IPS DF 6.9 (cell line): ENCODE data around the gene TRAF3IP1.

Experiments used
- DNase-seq: peaks from one replicate; pipeline ENCODE4 v3.0.0-alpha.2; 2013; ENCODE audit warnings: low read depth, low spot score
- H3K27ac ChIP-seq: one replicate; pipeline ENCODE4 v1.5.1; 2013; ENCODE audit warnings: low read length, control low read depth
- H3K27me3 ChIP-seq: 2 replicates; pipeline ENCODE4 v1.6.1; 2013; ENCODE audit warnings: mild to moderate bottlenecking, low read length; ENCODE audit not compliant: control insufficient read depth, insufficient read depth
- H3K36me3 ChIP-seq: 2 replicates; pipeline ENCODE4 v1.6.1; 2013; ENCODE audit warnings: low read length; ENCODE audit not compliant: control insufficient read depth, insufficient read depth
- H3K4me1 ChIP-seq: 2 replicates; pipeline ENCODE4 v1.6.1; 2013; ENCODE audit warnings: low read length; ENCODE audit not compliant: control insufficient read depth, insufficient read depth
- H3K4me3 ChIP-seq: 2 replicates; pipeline ENCODE4 v1.5.1; 2013; ENCODE audit warnings: mild to moderate bottlenecking, low read length
- H3K9me3 ChIP-seq: 2 replicates; pipeline ENCODE4 v1.6.1; 2013; ENCODE audit warnings: low read length, inconsistent platforms; ENCODE audit not compliant: control insufficient read depth, insufficient read depth
- WGBS: extraction: QIAGEN DNeasy Blood & Tissue Kit; methylation state at CpG from one replicate; pipeline ENCODE4 v1.1.7; 2013; ENCODE audit warnings: mixed read lengths, missing lambda C conversion rate; ENCODE audit not compliant: insufficient read length, insufficient coverage; 5-methylcytosine and 5-hydroxymethylcytosine counted together

Gene TRAF3IP1

DNA sequence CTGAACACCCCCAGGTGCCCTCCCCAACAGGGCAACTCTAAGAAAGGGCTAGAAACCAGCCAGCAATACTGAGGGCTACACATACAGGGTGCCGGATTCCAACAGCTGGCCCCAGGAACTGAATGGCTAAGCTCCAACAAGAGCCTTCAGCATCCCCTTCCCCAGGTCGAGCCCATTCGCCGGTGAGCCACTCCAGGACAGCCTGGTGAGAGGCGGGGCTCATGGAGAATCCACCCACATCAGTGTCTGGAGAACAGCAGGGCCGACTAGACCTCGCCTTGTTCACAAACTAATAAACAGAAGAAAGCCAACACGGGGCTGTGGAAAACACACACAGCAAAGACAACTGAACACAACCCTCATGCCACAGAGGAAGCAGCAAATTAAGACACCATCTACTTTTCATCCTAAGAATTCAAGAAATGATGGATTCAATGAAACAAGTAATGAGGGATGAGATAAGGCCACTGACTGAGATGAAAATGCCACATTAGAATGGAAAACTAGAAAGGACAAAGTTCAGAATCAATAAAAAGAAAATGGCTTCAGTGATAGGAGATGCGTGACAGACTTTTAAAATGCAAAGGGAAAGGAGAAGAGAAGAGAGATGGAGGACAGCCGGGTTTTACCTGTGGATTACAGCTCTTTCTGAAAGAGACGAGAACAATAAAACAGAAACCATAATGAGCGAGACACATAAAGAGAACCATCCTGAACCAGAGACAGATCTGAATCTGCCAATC lies 40.1 kb upstream of the TRAF3IP1 start:
- no CpG with 5 or more reads among the region's 12 CpGs for WGBS
- Histone ChIP-seq H3K4me1 (no peaks in the 10 kb centered on the region), H3K9me3 (no peaks in the 10 kb centered on the region), H3K27ac (no peak overlapping the region), H3K27me3 (no peaks in the 10 kb centered on the region), H3K36me3 (no peaks in the 10 kb centered on the region), H3K4me3 (no peak overlapping the region)
- no peak for DNase-seq

DNA sequence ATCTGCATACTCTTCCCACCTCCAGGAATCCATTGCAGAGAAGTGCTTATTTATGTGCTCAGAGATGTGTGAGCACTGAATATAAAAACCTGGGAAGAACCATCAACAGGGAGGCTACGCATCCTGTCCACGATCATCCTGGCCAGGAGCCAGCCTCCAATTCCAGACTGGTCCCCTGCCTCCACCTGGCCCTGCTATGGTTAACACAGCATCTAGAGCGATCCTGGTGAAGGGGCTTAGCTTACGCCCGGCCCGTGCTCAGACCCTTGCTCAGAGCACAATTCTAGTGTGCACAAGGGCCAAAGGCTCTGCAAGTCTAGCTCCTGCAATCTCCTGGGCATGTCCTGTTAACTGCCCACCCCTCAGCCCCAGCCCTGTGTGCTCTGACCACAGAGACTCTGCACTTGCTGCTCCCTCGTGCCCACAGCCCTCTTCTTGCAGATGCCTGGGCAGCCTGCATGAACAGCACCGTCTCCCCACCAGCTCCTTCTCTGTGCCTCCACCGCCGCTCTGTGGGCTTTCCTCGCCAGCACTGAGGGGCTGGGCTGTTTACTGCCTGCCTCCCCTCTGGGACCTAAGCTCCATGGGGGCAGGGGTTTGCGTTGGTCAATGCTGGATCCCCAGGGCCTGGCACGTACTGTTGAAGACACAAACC lies 38.4 kb upstream of the TRAF3IP1 start:
- DNase-seq: no peak
- no CpG with 5 or more reads among the region's 13 CpGs for WGBS
- H3K4me1 ChIP-seq: no peaks in the 10 kb centered on the region; the same call in 1 of the 2 replicates
- no peak overlapping the region for H3K4me3 ChIP-seq
- no peaks in the 10 kb centered on the region for H3K36me3 ChIP-seq
- no peak overlapping the region for H3K27ac ChIP-seq
- no peaks in the 10 kb centered on the region for H3K27me3 ChIP-seq
- H3K9me3 ChIP-seq: no peaks in the 10 kb centered on the region

DNA sequence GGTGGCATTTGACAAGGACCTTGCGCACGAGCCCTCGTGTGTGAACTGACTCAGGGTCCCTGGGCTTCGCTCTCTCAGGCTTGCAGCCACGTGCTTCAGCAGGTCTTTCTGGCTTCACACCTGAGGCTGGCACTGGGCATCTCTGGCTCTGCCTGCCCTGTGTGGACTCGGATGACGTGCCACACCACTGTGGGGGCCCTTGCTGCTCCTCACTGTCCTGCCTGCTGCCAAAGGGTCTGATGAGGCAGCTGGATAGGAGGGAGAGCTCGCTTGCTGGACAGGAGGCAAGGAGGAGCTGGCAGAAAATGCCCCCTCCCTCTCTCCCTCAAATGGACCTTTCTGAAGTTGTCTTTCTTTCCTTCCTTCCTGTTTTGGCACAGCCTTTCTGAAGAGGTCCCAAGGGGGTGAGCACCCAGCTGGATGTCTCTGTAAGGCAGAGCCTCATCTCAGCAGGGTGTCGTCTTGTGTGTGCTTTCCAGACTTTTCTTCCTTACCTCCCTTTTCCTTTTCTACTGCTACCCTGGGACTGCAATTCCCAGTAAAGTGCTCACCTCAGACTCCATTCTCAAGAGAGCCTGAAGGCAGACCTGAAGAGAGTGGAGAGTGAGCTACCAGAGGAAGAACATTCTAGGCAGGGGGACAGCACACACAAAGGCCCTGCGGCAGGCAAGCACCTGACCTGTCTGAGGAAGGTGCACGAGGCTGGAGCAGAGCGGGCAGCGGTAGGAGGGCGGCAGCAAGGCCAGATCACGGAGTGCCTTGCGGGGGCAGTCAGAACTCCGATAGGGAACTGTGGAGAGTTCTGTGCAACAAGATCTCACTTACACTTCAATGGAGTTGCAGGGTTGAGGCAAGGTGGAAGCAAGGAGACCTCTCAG lies 37.2 kb upstream of the TRAF3IP1 start:
- Histone ChIP-seq H3K9me3 (no peaks in the 10 kb centered on the region), H3K36me3 (no peaks in the 10 kb centered on the region), H3K27ac (no peak overlapping the region), H3K4me3 (no peak overlapping the region; the same call in 1 of the 2 replicates), H3K27me3 (no peaks in the 10 kb centered on the region), H3K4me1 (no peaks in the 10 kb centered on the region; the same call in 1 of the 2 replicates)
- no CpG with 5 or more reads among the region's 17 CpGs for WGBS
- DNase-seq: no peak

DNA sequence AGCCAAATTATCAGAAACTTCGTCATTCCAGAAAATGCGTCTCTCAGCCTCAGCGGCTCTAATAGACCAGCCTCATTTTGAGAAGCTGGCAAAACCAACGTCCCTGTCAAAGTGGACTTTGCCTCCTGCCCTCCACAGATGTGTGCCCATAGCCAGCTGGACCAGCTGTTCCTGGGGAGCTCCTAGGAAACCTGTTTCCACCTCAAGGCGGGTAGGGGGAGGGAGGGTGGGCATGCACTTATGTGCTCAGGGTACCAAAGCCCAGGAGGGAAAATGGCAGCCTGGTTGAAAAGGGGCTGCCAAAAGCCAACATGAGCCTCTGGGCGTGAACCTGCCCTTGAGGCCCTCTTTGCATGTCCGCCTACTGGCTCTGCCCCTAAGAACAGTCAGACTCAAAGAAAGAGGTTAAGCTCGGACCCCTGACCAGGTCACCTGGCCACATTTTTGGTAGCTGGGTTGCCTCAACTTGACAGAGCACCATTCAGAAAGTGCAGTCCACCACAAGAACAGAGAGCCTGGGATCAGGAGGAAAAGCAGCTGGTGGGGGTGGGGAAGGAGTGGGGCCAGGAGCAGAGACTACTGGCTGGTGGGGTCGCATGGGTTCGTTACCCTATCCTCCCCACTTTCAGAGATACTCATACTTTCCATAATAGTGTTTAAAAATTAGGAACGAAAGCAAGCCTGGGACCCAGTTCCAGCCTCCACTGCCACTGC lies 35.4 kb upstream of the TRAF3IP1 start:
- Histone ChIP-seq H3K9me3 (no peaks in the 10 kb centered on the region), H3K27ac (no peak overlapping the region), H3K27me3 (no peaks in the 10 kb centered on the region), H3K36me3 (no peaks in the 10 kb centered on the region), H3K4me1 (peaks cover under 1% of the 10 kb centered on the region; the same call in 1 of the 2 replicates), H3K4me3 (no peak overlapping the region)
- no peak for DNase-seq
- no CpG with 5 or more reads among the region's 11 CpGs for WGBS

DNA sequence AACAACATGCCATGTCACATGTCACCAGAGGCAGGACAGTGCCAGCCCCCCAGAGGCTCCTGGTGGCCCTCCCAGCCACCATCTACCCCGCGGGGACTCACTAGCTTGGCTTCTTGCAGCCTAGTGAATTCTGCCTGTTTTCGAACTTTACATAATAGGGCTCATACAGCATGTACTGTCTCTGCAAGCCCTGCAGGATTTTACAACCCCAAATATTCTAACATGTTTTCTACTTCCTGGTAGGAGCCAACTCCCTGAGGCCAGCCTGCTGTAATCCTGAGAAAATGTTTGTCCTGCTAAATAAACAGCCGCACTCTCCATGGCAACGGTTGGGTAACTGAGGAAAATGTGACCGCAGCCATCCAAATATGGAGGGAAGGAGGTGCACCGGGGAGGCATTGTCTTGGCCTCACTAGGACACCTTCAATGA lies 34.6 kb upstream of the TRAF3IP1 start:
- H3K27ac ChIP-seq: no peak overlapping the region
- peaks cover 2% of the 10 kb centered on the region; the same call in 1 of the 2 replicates for H3K4me1 ChIP-seq
- no peaks in the 10 kb centered on the region for H3K36me3 ChIP-seq
- WGBS: no CpG with 5 or more reads among the region's 7 CpGs
- H3K4me3 ChIP-seq: no peak overlapping the region
- no peaks in the 10 kb centered on the region for H3K27me3 ChIP-seq
- H3K9me3 ChIP-seq: no peaks in the 10 kb centered on the region
- no peak for DNase-seq

DNA sequence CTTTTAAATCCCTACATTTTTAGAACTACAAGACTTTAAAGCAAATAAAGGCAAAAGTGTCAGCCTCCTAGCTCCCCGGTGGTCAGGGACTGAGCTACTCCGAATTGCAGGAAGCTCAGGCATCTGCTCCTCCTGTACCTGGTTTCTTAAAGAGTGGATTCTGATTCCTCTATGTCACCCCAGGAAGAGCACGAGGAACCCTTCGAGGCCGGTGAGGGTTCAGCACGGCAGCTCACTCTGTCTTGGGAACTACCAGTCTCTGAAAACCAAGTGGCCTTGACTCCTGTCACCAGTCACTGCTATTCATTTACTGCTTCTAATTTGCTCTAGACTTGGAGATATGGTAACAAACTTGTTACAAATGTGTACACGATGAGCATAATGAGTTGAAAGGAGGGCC lies 34.2 kb upstream of the TRAF3IP1 start:
- H3K9me3 ChIP-seq: no peaks in the 10 kb centered on the region
- peaks cover 2% of the 10 kb centered on the region; the same call in 1 of the 2 replicates for H3K4me1 ChIP-seq
- no peaks in the 10 kb centered on the region for H3K36me3 ChIP-seq
- DNase-seq: no peak
- no peak overlapping the region for H3K27ac ChIP-seq
- H3K4me3 ChIP-seq: no peak overlapping the region
- no peaks in the 10 kb centered on the region for H3K27me3 ChIP-seq
- WGBS: no CpG with 5 or more reads among the region's 7 CpGs

DNA sequence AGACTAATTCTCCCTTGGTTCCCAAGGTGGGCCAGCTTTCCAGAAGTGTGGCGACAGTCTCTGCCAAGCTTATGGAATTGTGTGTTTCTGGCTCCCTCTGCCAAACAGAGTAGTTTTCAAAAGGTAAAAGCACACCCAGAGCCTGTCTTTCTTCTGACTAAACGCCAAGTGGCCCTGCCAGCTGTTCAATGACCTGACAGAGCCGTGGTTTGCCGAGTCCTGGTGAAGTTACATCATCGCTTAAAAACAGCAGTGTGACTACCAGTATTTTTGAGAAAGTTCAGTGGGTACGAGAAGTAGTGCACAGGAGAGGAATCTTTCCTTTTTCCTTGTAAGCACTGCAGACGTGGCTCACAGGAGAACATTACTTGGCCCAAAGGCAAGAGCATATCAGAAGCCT lies 33.8 kb upstream of the TRAF3IP1 start:
- H3K4me1 ChIP-seq: peaks cover 2% of the 10 kb centered on the region; the same call in 1 of the 2 replicates
- H3K27ac ChIP-seq: no peak overlapping the region
- H3K27me3 ChIP-seq: no peaks in the 10 kb centered on the region
- H3K36me3 ChIP-seq: no peaks in the 10 kb centered on the region
- WGBS: no CpG with 5 or more reads among the region's 7 CpGs
- no peak for DNase-seq
- no peaks in the 10 kb centered on the region for H3K9me3 ChIP-seq
- H3K4me3 ChIP-seq: no peak overlapping the region

DNA sequence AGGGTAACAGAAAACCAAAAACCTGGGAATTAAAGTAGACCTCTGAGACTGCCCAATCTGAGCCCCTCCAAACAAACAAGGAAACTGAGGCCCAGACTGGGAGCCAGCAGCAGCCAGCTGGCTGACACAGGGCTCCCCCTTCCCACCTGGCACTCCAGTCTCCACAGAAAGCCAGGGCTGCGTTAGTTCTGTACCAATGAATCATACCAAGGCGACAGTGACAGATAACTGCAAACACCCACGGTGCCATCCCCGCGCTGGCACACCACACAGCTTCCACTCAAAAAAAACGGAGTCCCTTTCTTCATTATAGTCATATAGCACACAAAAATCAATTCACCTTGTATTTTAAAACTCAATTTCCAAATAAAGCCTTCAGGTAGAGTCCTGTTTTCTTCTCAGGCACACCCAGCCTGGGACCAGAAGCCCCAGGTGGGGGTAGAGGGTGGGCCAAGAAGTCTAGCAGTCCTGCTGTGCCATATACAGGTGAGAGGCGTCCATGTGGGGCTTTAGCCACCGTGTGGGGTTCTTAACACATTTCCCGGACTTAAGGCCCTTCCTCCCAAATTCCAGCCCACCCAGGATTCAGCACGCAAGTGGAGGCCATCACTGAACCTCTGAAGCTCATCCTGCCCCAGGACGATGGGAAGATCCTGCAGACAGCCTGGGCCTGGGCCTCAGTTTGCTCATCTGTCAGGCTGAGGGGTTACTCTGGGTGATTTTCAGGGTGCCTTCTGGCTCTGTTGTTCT lies 33.2 kb upstream of the TRAF3IP1 start:
- H3K27me3 ChIP-seq: no peaks in the 10 kb centered on the region
- no peak overlapping the region for H3K27ac ChIP-seq
- no peaks in the 10 kb centered on the region for H3K36me3 ChIP-seq
- no CpG with 5 or more reads among the region's 11 CpGs for WGBS
- DNase-seq: no peak
- H3K4me1 ChIP-seq: peaks cover 2% of the 10 kb centered on the region; the same call in 1 of the 2 replicates
- no peaks in the 10 kb centered on the region for H3K9me3 ChIP-seq
- no peak overlapping the region for H3K4me3 ChIP-seq

DNA sequence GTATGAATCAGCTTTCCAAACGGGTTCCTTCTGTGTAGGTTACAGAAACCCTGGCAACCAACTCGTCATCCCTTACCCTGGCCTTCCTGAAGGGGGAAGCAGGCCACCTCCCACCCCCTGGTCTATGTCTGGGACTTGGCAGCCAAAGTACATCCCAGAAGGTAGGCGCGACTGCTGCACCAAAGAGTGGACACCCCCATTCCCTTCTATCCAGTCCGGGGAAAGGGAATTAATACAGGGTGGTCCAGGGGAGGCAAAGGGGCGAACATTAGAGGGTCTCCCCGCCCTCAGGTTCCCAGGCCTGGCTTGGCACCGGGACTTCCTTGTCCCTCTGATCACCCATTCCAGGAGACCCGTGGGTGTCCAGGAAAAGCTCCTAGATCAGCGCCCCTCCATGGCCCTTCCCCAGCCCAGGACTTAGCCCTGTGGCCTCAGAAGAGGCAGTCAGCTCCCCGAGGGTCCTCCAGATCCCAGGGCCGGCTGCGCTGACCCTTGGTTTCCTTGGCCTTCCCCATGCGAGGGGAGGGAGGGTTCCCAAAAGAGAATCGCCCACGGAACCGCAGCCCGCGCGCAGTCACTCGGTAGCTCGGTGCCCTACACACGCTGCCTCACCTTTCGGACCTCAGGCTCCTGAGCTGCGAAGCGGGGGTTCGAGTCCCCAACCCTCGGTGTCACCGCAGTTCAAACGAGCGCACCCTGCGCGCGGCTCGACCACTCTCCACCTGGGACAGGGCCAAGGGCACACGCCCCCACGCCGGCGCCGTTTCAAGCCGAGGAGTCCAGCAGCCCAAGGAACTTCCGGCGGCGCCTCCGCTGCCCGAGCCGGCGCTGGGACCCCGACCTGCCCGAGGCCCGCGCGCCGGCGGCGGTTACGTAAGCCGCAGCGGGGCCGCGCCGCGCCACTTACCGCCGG lies 32.3 kb upstream of the TRAF3IP1 start, which contains the start of gene PER2:
Gene PER2 (minus strand): TSS at position 874 of the 913 bp plus-strand sequence. CDS start 10,674 bp downstream, outside the sequence.
- Histone ChIP-seq H3K27me3 (no peaks in the 10 kb centered on the region), H3K9me3 (no peaks in the 10 kb centered on the region), H3K27ac (no peak within 1 kb of the TSS), H3K4me1 (peaks cover 2% of the 10 kb centered on the region; the same call in 1 of the 2 replicates), H3K4me3 (peak within 1 kb of the TSS; percentile 52; the same call in 1 of the 2 replicates), H3K36me3 (no peaks in the 10 kb centered on the region)
- WGBS: no CpG with 5 or more reads among the region's 65 CpGs
- DNase-seq: no peak
